Measurements from ENCODE around the gene PDZRN4.
"Not testable (repeated sequence)": the region's sequence is repeated elsewhere in the genome, so short reads cannot be mapped to it uniquely, and the experiment has no call there.

Gene PDZRN4

GRCh38 chr12:41563051-41563450 lies 374.9 kb downstream of the PDZRN4 start:
- no peak for DNase-seq (ENCODE audit: low read depth)

GRCh38 chr12:41564816-41565215 lies 376.7 kb downstream of the PDZRN4 start:
- DNase-seq (ENCODE audit: low read depth), result no peak

GRCh38 chr12:41566703-41567102 lies 378.6 kb downstream of the PDZRN4 start:
- no peak for DNase-seq (ENCODE audit: low read depth)

GRCh38 chr12:41573445-41573844 lies 385.3 kb downstream of the PDZRN4 start:
- no peak for DNase-seq (ENCODE audit: low read depth)

GRCh38 chr12:41576925-41577324 lies 388.8 kb downstream of the PDZRN4 start:
- DNase-seq (ENCODE audit: low read depth), result no peak

- DNase-seq (ENCODE audit: low read depth), result no peak
Observed at GRCh38 chr12:41577995-41578394, 389.9 kb downstream of the PDZRN4 start.

- DNase-seq (ENCODE audit: low read depth), result no peak
Observed at GRCh38 chr12:41585784-41586183, 397.7 kb downstream of the PDZRN4 start.

- no peak for DNase-seq (ENCODE audit: low read depth)
Observed at GRCh38 chr12:41587574-41587973, 399.5 kb downstream of the PDZRN4 start.

GRCh38 chr12:41589878-41590277 lies 401.8 kb downstream of the PDZRN4 start:
- no peak for DNase-seq (ENCODE audit: low read depth)

- no peak for DNase-seq (ENCODE audit: low read depth)
Observed at GRCh38 chr12:41596190-41596589, 408.1 kb downstream of the PDZRN4 start.

- no peak for DNase-seq (ENCODE audit: low read depth)
Observed at GRCh38 chr12:41604830-41605229, 416.7 kb downstream of the PDZRN4 start.

GRCh38 chr12:41605545-41606305 lies 417.6 kb downstream of the PDZRN4 start:
- DNase-seq (ENCODE audit: low read depth), result no peak

- no peak for DNase-seq (ENCODE audit: low read depth)
Observed at GRCh38 chr12:41606468-41607445, 418.6 kb downstream of the PDZRN4 start.

GRCh38 chr12:41612892-41613557 lies 424.9 kb downstream of the PDZRN4 start:
- no peak for DNase-seq (ENCODE audit: low read depth)

GRCh38 chr12:41615174-41615573 lies 427.1 kb downstream of the PDZRN4 start:
- not testable (repeated sequence) for DNase-seq (ENCODE audit: low read depth)

GRCh38 chr12:41619705-41620104 lies 431.6 kb downstream of the PDZRN4 start:
- no peak for DNase-seq (ENCODE audit: low read depth)

- DNase-seq (ENCODE audit: low read depth), result no peak
Observed at GRCh38 chr12:41621291-41621690, 433.2 kb downstream of the PDZRN4 start.
